Prostate gland (tissue), 2 donors: ENCODE data around the gene SAXO2.

ENCODE experiments used
- CTCF ChIP-seq, 4 experiments: fragments of 200-600 bp in 2 of 4; fragments of 450-650 bp in 2 of 4; sonication (generic) in 2 of 4; IDR thresholded peaks; 1 replicate in 3 of 4; 2 replicates in 1 of 4; pipeline ENCODE4 v1.5.1; 2016 to 2019; ENCODE audit warnings: antibody characterized with exemption in 4 of 4, mild to moderate bottlenecking in 2 of 4, moderate library complexity in 2 of 4
- POLR2AphosphoS5 ChIP-seq: sonication (generic); formaldehyde crosslinking; IDR thresholded peaks from one replicate; pipeline ENCODE4 v1.6.1; 2017; ENCODE audit warnings: antibody characterized with exemption

GRCh38 chr15:82228750-82229149 is 33.9 kb upstream of the SAXO2 start:
- TF ChIP-seq CTCF (IDR thresholded peaks at IDR 0.05) = no peak
- TF ChIP-seq POLR2AphosphoS5 = no peak
